Measurements from ENCODE around the gene BLACAT1. TPM values are rescaled to one million over a fixed set of nuclear protein-coding genes. Genes with fewer than 3 reads are reported as not detected.

Gene BLACAT1
- total RNA-seq, 1 donor from 2014 or later, result 0.84 TPM

GRCh38 chr1:205456383-205456867 lies 580 bp upstream of the BLACAT1 start:
- Histone ChIP-seq H3K36me3 (no peaks in the 10 kb centered on the region), H3K4me1 (peaks cover 17% of the 10 kb centered on the region), H3K27me3 (peaks cover 82% of the 10 kb centered on the region), H3K4me3 (peak overlapping the region; percentile 19), H3K27ac (no peak overlapping the region), H3K9me3 (no peaks in the 10 kb centered on the region)
- ATAC-seq (no peak), DNase-seq (no peak)
- no peak for TF ChIP-seq CTCF (IDR thresholded peaks at IDR 0.05)
- intact Hi-C loops (cut with DNase I), result no loop called here

- no peaks in the 10 kb centered on the region for H3K36me3 ChIP-seq
- no peak overlapping the region for H3K4me3 ChIP-seq
- no peak for DNase-seq
- intact Hi-C loops (cut with DNase I), result no loop called here
- TF ChIP-seq CTCF (IDR thresholded peaks at IDR 0.05), result no peak
- peaks cover 95% of the 10 kb centered on the region for H3K27me3 ChIP-seq
- peaks cover 17% of the 10 kb centered on the region for H3K4me1 ChIP-seq
- no peak for ATAC-seq
- H3K27ac ChIP-seq, result no peak overlapping the region
- no peaks in the 10 kb centered on the region for H3K9me3 ChIP-seq
These were observed 926 bp downstream of the BLACAT1 start for GRCh38 chr1:205454903-205455335.

- peaks cover 80% of the 10 kb centered on the region for H3K27me3 ChIP-seq
- DNase-seq (no peak), ATAC-seq (no peak)
- peaks cover 17% of the 10 kb centered on the region for H3K4me1 ChIP-seq
- no peak for TF ChIP-seq CTCF (IDR thresholded peaks at IDR 0.05)
- no peaks in the 10 kb centered on the region for H3K9me3 ChIP-seq
- H3K4me3 ChIP-seq, result no peak overlapping the region
- no peak overlapping the region for H3K27ac ChIP-seq
- intact Hi-C loops (cut with DNase I), result no loop called here
- H3K36me3 ChIP-seq, result no peaks in the 10 kb centered on the region
These were observed 2.4 kb downstream of the BLACAT1 start for GRCh38 chr1:205453466-205453865.

GRCh38 chr1:205452933-205453332 lies 2.9 kb downstream of the BLACAT1 start:
- Histone ChIP-seq H3K4me1 (peaks cover 17% of the 10 kb centered on the region), H3K4me3 (no peak overlapping the region), H3K36me3 (no peaks in the 10 kb centered on the region), H3K27ac (no peak overlapping the region), H3K27me3 (peaks cover 75% of the 10 kb centered on the region), H3K9me3 (no peaks in the 10 kb centered on the region)
- DNase-seq (no peak), ATAC-seq (no peak)
- TF ChIP-seq CTCF (IDR thresholded peaks at IDR 0.05), result no peak
- intact Hi-C loops (cut with DNase I), result no loop called here

GRCh38 chr1:205452364-205452763 lies 3.5 kb downstream of the BLACAT1 start:
- Histone ChIP-seq H3K9me3 (no peaks in the 10 kb centered on the region), H3K36me3 (no peaks in the 10 kb centered on the region), H3K4me3 (no peak overlapping the region), H3K27me3 (peaks cover 69% of the 10 kb centered on the region), H3K4me1 (peaks cover 16% of the 10 kb centered on the region), H3K27ac (no peak overlapping the region)
- TF ChIP-seq CTCF (IDR thresholded peaks at IDR 0.05), result no peak
- DNase-seq (no peak), ATAC-seq (no peak)
- intact Hi-C loops (cut with DNase I), result no loop called here

GRCh38 chr1:205451759-205452164 lies 4.1 kb downstream of the BLACAT1 start:
- no peaks in the 10 kb centered on the region for H3K9me3 ChIP-seq
- ATAC-seq, result no peak
- intact Hi-C loops (cut with DNase I), result no loop called here
- TF ChIP-seq CTCF (IDR thresholded peaks at IDR 0.05), result no peak
- H3K4me3 ChIP-seq, result no peak overlapping the region
- H3K27ac ChIP-seq, result no peak overlapping the region
- peaks cover 11% of the 10 kb centered on the region for H3K4me1 ChIP-seq
- no peaks in the 10 kb centered on the region for H3K36me3 ChIP-seq
- no peak for DNase-seq
- peaks cover 63% of the 10 kb centered on the region for H3K27me3 ChIP-seq
